OCI-LY7 (cell line): ENCODE measurements around the gene BORCS6. TPM values are rescaled to one million over a fixed set of nuclear protein-coding genes. Genes with fewer than 3 reads are reported as not detected.

Source experiments
- BruUV-seq: library from RNA; stranded (reverse); fragments of 400-500 nt; replicated peaks from 2 replicates; lab custom pipeline; 2021; lab: Mats Ljungman, UMichigan
- CTCF ChIA-PET: fragments of 300-600 bp; sonication (Branson Sonifier 250); formaldehyde crosslinking; loops from one replicate; lab custom pipeline; 2022; ENCODE audit warnings: antibody characterized with exemption; ENCODE audit not compliant: unreplicated experiment; lab: Charles Lee
- POLR2A ChIA-PET: fragments of 300-600 bp; sonication (Branson Sonifier 250); formaldehyde crosslinking; loops from one replicate; lab custom pipeline; 2022; ENCODE audit warnings: antibody characterized with exemption; lab: Charles Lee
- DNase-seq: peaks from one replicate; pipeline ENCODE4 v3.0.0-alpha.2; 2015; ENCODE audit warnings: low spot score
- H2AFZ ChIP-seq: fragments of 200-600 bp; sonication (generic), shearing (Covaris generic); 2 replicates; pipeline ENCODE4 v1.6.1; 2014; ENCODE audit warnings: mild to moderate bottlenecking, antibody characterized with exemption, low read length, moderate library complexity
- H3K27ac ChIP-seq: fragments of 200-600 bp; sonication (generic); 2 replicates; pipeline ENCODE4 v1.5.1; 2014; ENCODE audit warnings: mixed run types, low read depth, mild to moderate bottlenecking, moderate library complexity, low read length, inconsistent platforms; ENCODE audit not compliant: poor library complexity, severe bottlenecking
- H3K36me3 ChIP-seq: fragments of 200-600 bp; sonication (generic); 2 replicates; pipeline ENCODE4 v1.6.1; 2014; ENCODE audit warnings: mild to moderate bottlenecking, antibody characterized with exemption, low read length, moderate library complexity, mixed read lengths; ENCODE audit not compliant: insufficient read depth
- H3K4me1 ChIP-seq: fragments of 200-600 bp; sonication (generic); 2 replicates; pipeline ENCODE4 v1.5.1; 2014; ENCODE audit warnings: mild to moderate bottlenecking, low read length; ENCODE audit not compliant: insufficient read depth, poor library complexity, severe bottlenecking
- H3K4me2 ChIP-seq: fragments of 200-600 bp; sonication (generic); 2 replicates; pipeline ENCODE4 v1.6.1; 2014; ENCODE audit warnings: mild to moderate bottlenecking, low read length
- H3K4me3 ChIP-seq: fragments of 200-600 bp; sonication (generic); 2 replicates; pipeline ENCODE4 v1.5.1; 2014; ENCODE audit warnings: mild to moderate bottlenecking, low read depth, low read length; ENCODE audit not compliant: poor library complexity, severe bottlenecking
- H3K79me2 ChIP-seq: fragments of 200-600 bp; sonication (generic); 2 replicates; pipeline ENCODE4 v1.6.1; 2016; ENCODE audit warnings: low read depth, mild to moderate bottlenecking, low read length, moderate library complexity, mixed read lengths; ENCODE audit not compliant: insufficient read depth
- H3K9me2 ChIP-seq: fragments of 200-600 bp; sonication (generic); 2 replicates; pipeline ENCODE4 v1.6.1; 2016; ENCODE audit warnings: mild to moderate bottlenecking, low read length, mixed read lengths; ENCODE audit not compliant: insufficient read depth
- H3K9me3 ChIP-seq: fragments of 200-600 bp; sonication (generic); 2 replicates; pipeline ENCODE4 v1.6.1; 2014; ENCODE audit warnings: mild to moderate bottlenecking, mixed run types, low read length, mixed read lengths
- H4K20me1 ChIP-seq: fragments of 200-600 bp; sonication (generic); 2 replicates; pipeline ENCODE4 v1.6.1; 2014; ENCODE audit warnings: mild to moderate bottlenecking, antibody characterized with exemption, low read length, moderate library complexity, mixed read lengths; ENCODE audit not compliant: insufficient read depth
- CTCF ChIP-seq: fragments of 200-600 bp; sonication (generic); conservative IDR thresholded peaks from 2 replicates; pipeline ENCODE4 v1.5.1; 2014; ENCODE audit warnings: mild to moderate bottlenecking, antibody characterized with exemption, low read length, moderate library complexity, mixed read lengths
- EZH2phosphoT487 ChIP-seq: fragments of 200-600 bp; sonication (generic); IDR thresholded peaks from 2 replicates; pipeline ENCODE4 v1.6.1; 2018; ENCODE audit warnings: low read depth, borderline replicate concordance, mild to moderate bottlenecking, mixed run types, antibody characterized with exemption, low read length, moderate library complexity, mixed read lengths
- intact Hi-C: fragments of 100-400 bp; cut with micrococcal nuclease; formaldehyde crosslinking; loops from one replicate; pipeline ENCODE4 v1.10.0; 2022; ENCODE audit not compliant: unreplicated experiment
- total RNA-seq, 2 experiments: library from RNA; depleted of rRNA in 1 of 2; stranded (reverse); fragments of >200 nt in 1 of 2; shearing (Covaris generic) in 1 of 2; gene quantifications; 2 replicates each; pipeline ENCODE4 v1.2.3, GENCODE V29; 2014 to 2022

The BORCS6 gene
- total RNA-seq, 2 experiments from 2014 or later = 12.7 to 13.9 TPM

- H4K20me1 ChIP-seq = peaks cover 6% of the 10 kb centered on the region; the same call in 1 of the 2 replicates
- no TSS peak for BruUV-seq
- ChIA-PET POLR2A (interaction anchor here (0.6 to 2.2 kb wide), 8 partner anchors 12 to 351 kb away, joined by 3 to 9 read pairs (median 4); partner anchors contain the start of genes AURKB and SLC25A35), CTCF (no interaction called here)
- H3K4me2 ChIP-seq = peak overlapping the region; percentile 91
- peak overlapping the region; percentile 92 for H3K27ac ChIP-seq
- H3K79me2 ChIP-seq = peaks cover 11% of the 10 kb centered on the region; the same call in 1 of the 2 replicates
- H2AFZ ChIP-seq = peak overlapping the region; percentile 75; the same call in 1 of the 2 replicates
- DNase-seq = peak; percentile 93
- no peaks in the 10 kb centered on the region for H3K9me2 ChIP-seq
- no peaks in the 10 kb centered on the region for H3K9me3 ChIP-seq
- TF ChIP-seq EZH2phosphoT487 (no peak), CTCF (0 out of 2 replicates have a peak, but pooled peaks have one; percentile 61)
- H3K4me1 ChIP-seq = peaks cover 31% of the 10 kb centered on the region
- intact Hi-C loops = loop anchor here (1.0 kb wide), 7 partner anchors 23 to 113 kb away; partner anchors contain the start of gene AURKB
- H3K36me3 ChIP-seq = no peaks in the 10 kb centered on the region
- H3K4me3 ChIP-seq = peak overlapping the region; percentile 83
Measured at GRCh38 chr17:8186787-8187516, 3.0 kb downstream of the BORCS6 start.

- intact Hi-C loops = loop anchor here (1.0 kb wide), 1 partner anchor 114 kb away; no protein-coding TSS in a partner anchor
- no TSS peak for BruUV-seq
- H3K36me3 ChIP-seq = no peaks in the 10 kb centered on the region
- H3K27ac ChIP-seq = peak overlapping the region; percentile 92
- no peak for DNase-seq
- ChIA-PET CTCF (no interaction called here), POLR2A (interaction anchor here (0.6 to 1.0 kb wide), 2 partner anchors 25 to 30 kb away, joined by 4 to 6 read pairs; no protein-coding TSS in a partner anchor)
- no peaks in the 10 kb centered on the region for H3K9me3 ChIP-seq
- H3K4me3 ChIP-seq = peak overlapping the region; percentile 83
- H3K4me2 ChIP-seq = peak overlapping the region; percentile 91
- TF ChIP-seq CTCF = no peak; the same call in 1 of the 2 replicates
- TF ChIP-seq EZH2phosphoT487 = no peak
- H3K79me2 ChIP-seq = peaks cover 11% of the 10 kb centered on the region; the same call in 1 of the 2 replicates
- H3K4me1 ChIP-seq = peaks cover 26% of the 10 kb centered on the region
- peaks cover 6% of the 10 kb centered on the region; the same call in 1 of the 2 replicates for H4K20me1 ChIP-seq
- no peaks in the 10 kb centered on the region for H3K9me2 ChIP-seq
- H2AFZ ChIP-seq = peak overlapping the region; percentile 75; the same call in 1 of the 2 replicates
Measured at GRCh38 chr17:8186446-8186786, 3.6 kb downstream of the BORCS6 start.
